ENCODE measurements around the gene PROM2.

GRCh38 chr2:95260028-95261023 lies 13.9 kb upstream of the PROM2 start:
- TF ChIP-seq POLR2A (IDR thresholded peaks at IDR 0.05) = no peak
- TF ChIP-seq CTCF (IDR thresholded peaks at IDR 0.05) = no peak
